ENCODE measurements around the gene SCOC. TPM values are rescaled to one million over a fixed set of nuclear protein-coding genes. Genes with fewer than 3 reads are reported as not detected.

The SCOC gene
- 100 to 1,000 TPM in 1 of 2 donors, 10 to 100 TPM in 1; 53.3 to 124 TPM for total RNA-seq

- Histone ChIP-seq H3K4me3 (peak within 1 kb of the TSS; percentile 86 to 98), H3K27ac (peak within 1 kb of the TSS; percentile 93 to 99), H3K4me1 (peaks cover 0 to 40% of the 10 kb centered on the region in 2 donors), H3K9me3 (no peaks in the 10 kb centered on the region), H3K27me3 (no peaks in the 10 kb centered on the region), H3K36me3 (no peaks in the 10 kb centered on the region)
- DNase-seq (ENCODE audit: low spot score) = peak; percentile 100
- TF ChIP-seq CTCF (IDR thresholded peaks at IDR 0.05) = no peak
These were observed at the start of gene SCOC for GRCh38 chr4:140373328-140374129. Gene SCOC (plus strand): TSS chr4:140373646. CDS start chr4:140379171, 5,525 bp downstream.

GRCh38 chr4:140326395-140326993 lies 47.0 kb upstream of the SCOC start:
- H3K36me3 ChIP-seq = no peaks in the 10 kb centered on the region
- H3K9me3 ChIP-seq = no peaks in the 10 kb centered on the region
- no peaks in the 10 kb centered on the region for H3K4me1 ChIP-seq
- no peak for DNase-seq (ENCODE audit: low spot score)
- peak; percentile 57 to 79 for TF ChIP-seq CTCF (IDR thresholded peaks at IDR 0.05)
- no peak overlapping the region for H3K4me3 ChIP-seq
- H3K27ac ChIP-seq = no peak overlapping the region
- H3K27me3 ChIP-seq = no peaks in the 10 kb centered on the region

GRCh38 chr4:140330311-140330900 lies 43.0 kb upstream of the SCOC start:
- TF ChIP-seq CTCF (IDR thresholded peaks at IDR 0.05) = peak; percentile 18 to 64
- Histone ChIP-seq H3K9me3 (no peaks in the 10 kb centered on the region), H3K27ac (no peak overlapping the region), H3K27me3 (no peaks in the 10 kb centered on the region), H3K36me3 (no peaks in the 10 kb centered on the region), H3K4me1 (no peaks in the 10 kb centered on the region), H3K4me3 (no peak overlapping the region)
- no peak for DNase-seq (ENCODE audit: low spot score)

- H3K27me3 ChIP-seq = no peaks in the 10 kb centered on the region
- no peaks in the 10 kb centered on the region for H3K9me3 ChIP-seq
- H3K36me3 ChIP-seq = no peaks in the 10 kb centered on the region
- DNase-seq (ENCODE audit: low spot score) = no peak
- H3K4me1 ChIP-seq = no peaks in the 10 kb centered on the region
- H3K4me3 ChIP-seq = no peak overlapping the region
- no peak overlapping the region for H3K27ac ChIP-seq
- TF ChIP-seq CTCF (IDR thresholded peaks at IDR 0.05) = no peak
These were observed 42.2 kb upstream of the SCOC start for GRCh38 chr4:140331245-140331644.

- Histone ChIP-seq H3K4me1 (no peaks in the 10 kb centered on the region), H3K27ac (no peak overlapping the region), H3K4me3 (no peak overlapping the region), H3K9me3 (no peaks in the 10 kb centered on the region), H3K36me3 (no peaks in the 10 kb centered on the region), H3K27me3 (no peaks in the 10 kb centered on the region)
- DNase-seq (ENCODE audit: low spot score) = no peak
- TF ChIP-seq CTCF (IDR thresholded peaks at IDR 0.05) = no peak
These were observed 41.6 kb upstream of the SCOC start for GRCh38 chr4:140331876-140332275.
